ENCODE results near the gene C1orf56.

DNA sequence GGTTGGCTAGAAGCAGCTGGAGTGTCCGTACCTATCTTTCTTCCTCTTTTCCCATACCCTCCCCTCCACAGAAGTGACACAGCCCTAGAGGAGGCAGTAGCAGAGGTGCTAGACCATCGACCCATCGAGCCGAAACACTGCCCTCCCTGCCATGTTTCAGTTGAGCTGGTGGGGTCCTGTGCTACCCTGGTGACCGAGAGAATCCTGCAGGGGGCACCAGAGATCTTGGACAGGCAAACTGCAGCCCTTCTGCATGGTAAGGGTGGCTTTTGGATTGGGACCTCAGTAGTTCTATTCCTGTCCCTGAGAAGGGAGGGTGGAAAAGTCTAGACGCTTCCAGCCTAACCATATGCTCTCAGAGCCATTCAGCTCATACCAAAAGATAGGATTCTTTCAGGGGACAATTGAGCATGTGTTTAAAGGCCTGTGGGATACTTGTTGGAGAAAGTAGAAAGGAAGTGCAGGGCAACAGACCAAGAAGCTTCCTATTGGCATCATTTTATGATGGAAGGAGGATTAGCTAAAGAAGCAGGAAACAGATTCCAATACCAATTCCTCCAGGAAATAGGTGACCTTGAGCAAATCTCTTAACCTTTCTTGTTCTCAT lies 22.9 kb upstream of the C1orf56 start:
- TF ChIP-seq CTCF (IDR thresholded peaks at IDR 0.05 in 8 of 11, conservative IDR thresholded peaks at IDR 0.05 in 3 of 11): peak; percentile 74 to 92 (median 83)
- no peak for TF ChIP-seq POLR2A (IDR thresholded peaks at IDR 0.05)

Data from spleen (tissue), 7 donors.